Stomach smooth muscle (tissue), 2 donors: ENCODE data around the gene AADACL3.
"Not testable (repeated sequence)": the region's sequence is repeated elsewhere in the genome, so short reads cannot be mapped to it uniquely, and the experiment has no call there.

Experiments used
- H3K27ac ChIP-seq: one replicate; pipeline ENCODE4 v1.7.0; 2013; ENCODE audit warnings: mild to moderate bottlenecking, low read length, inconsistent platforms
- H3K27me3 ChIP-seq, 2 donors: one replicate each; pipeline ENCODE4 v1.7.0; 2013; ENCODE audit warnings: low read length in 2 of 2; ENCODE audit not compliant: insufficient read depth in 2 of 2, control insufficient read depth in 1 of 2
- H3K36me3 ChIP-seq, 2 donors: one replicate each; pipeline ENCODE4 v1.7.0; 2013; ENCODE audit warnings: low read length in 2 of 2; ENCODE audit not compliant: control insufficient read depth in 2 of 2, insufficient read depth in 2 of 2
- H3K4me1 ChIP-seq: one replicate; pipeline ENCODE4 v1.7.0; 2013; ENCODE audit warnings: low read length; ENCODE audit not compliant: control insufficient read depth, insufficient read depth
- H3K4me3 ChIP-seq, 2 donors: one replicate each; pipeline ENCODE4 v1.7.0; 2013; ENCODE audit warnings: low read length in 2 of 2
- H3K9ac ChIP-seq, 2 donors: one replicate each; pipeline ENCODE4 v1.7.0; 2013; ENCODE audit warnings: low read length in 2 of 2, mild to moderate bottlenecking in 1 of 2
- H3K9me3 ChIP-seq, 2 donors: one replicate each; pipeline ENCODE4 v1.7.0; 2013; ENCODE audit warnings: low read length in 2 of 2; ENCODE audit not compliant: control insufficient read depth in 2 of 2
- donor health status: healthy.
- donor health status: Pancreatic carcinoma.

The AADACL3 gene

DNA sequence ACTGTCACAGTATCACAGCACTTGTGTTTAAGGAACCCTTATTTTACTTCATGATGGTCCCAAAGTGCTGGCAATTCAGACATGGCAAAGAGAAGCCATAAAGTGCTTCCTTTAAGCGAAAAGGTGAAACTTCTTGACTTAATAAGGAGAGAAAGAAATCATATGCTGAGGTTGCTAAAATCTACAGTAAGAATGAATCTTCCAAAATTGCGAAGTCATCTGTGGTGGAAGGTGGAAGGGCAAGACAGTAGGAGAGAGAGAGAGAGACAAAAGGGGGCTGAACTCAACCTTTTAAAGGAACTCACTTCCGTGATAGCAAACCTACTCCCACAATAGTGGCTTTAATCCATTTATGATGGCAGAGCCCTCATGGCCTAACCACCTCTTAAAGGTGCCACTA is 19.3 kb upstream of the AADACL3 start:
- Histone ChIP-seq H3K27me3 (no peaks in the 10 kb centered on the region), H3K4me1 (no peaks in the 10 kb centered on the region), H3K36me3 (no peaks in the 10 kb centered on the region), H3K4me3 (no peak overlapping the region), H3K9me3 (peaks cover 2 to 3% of the 10 kb centered on the region in 2 donors), H3K27ac (no peak overlapping the region), H3K9ac (no peak overlapping the region)

DNA sequence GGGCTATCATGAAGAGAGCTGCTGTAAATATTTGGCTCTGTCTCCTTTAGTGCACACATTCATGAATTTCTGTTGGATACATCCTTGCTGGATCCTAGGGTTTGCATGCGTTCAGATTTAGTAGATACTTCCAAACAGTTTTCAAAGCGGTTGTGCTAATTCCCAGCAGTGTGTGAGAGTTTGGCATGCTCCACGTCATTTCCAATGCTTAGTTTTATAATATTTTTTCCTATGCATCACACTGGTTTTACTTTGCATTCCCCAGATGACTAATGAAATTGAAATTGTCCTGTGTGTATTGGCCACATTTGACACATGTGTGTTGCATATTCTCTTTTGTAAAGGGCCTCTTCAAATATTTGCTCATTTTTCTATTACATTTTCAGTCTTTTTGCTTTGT is 18.5 kb upstream of the AADACL3 start:
- Histone ChIP-seq H3K4me3 (no peak overlapping the region), H3K36me3 (no peaks in the 10 kb centered on the region), H3K4me1 (no peaks in the 10 kb centered on the region), H3K27ac (no peak overlapping the region), H3K9me3 (peaks cover 2 to 3% of the 10 kb centered on the region in 2 donors), H3K9ac (no peak overlapping the region), H3K27me3 (no peaks in the 10 kb centered on the region)

DNA sequence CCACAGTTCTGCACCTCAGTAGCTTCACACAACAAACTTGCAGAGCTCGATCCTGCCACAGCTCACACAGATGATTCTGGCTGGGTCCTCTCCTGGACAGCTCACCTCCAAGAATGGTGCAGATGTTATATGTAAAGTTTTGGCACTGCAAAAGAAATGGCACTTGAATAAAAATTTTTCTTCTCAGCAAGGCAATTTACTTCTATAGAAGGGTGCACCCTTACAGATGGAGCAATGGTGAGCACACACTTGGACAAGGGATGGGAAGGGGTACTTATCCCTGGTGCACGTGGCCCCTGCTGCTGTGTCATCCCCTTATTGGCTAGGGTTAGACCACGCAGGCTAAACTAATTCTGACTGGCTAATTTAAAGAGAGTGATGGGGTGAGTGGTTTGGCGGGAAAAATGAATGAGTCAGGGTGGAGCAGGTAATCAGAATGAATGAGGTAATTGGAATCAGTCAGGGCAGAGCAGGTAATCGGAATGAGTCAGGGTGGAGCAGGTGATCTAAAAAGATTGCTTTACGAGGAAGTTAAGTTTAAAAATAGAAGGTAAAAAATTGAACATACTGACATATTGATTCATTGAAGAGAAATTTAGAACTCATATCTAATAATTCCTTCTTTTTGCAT is 12.0 kb upstream of the AADACL3 start:
- no peaks in the 10 kb centered on the region for H3K27me3 ChIP-seq
- H3K9ac ChIP-seq, result no peak overlapping the region
- H3K9me3 ChIP-seq, result peaks cover 11 to 16% of the 10 kb centered on the region in 2 donors
- no peak overlapping the region for H3K4me3 ChIP-seq
- no peaks in the 10 kb centered on the region for H3K4me1 ChIP-seq
- no peaks in the 10 kb centered on the region for H3K36me3 ChIP-seq
- no peak overlapping the region for H3K27ac ChIP-seq

DNA sequence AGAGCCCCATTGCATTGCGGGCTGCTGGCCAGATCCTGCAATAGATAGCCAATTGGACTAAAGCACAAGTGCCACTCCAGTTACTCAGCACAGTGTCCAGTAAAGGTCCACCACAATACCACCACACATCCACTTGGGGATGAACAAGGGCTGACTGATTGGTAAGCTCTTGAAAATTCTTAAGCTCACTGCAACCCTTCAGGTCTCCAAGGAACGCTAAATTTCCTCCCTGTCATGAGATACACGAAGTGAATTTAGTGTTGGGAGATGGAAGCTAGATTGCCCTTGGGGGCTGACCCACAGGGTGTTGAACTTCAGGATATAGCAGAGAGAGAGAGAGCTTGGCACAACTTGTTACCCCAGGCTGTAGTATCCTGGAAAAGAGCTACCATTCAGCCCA is 9.8 kb upstream of the AADACL3 start:
- Histone ChIP-seq H3K9ac (no peak overlapping the region), H3K9me3 (peaks cover 8 to 16% of the 10 kb centered on the region in 2 donors), H3K27ac (no peak overlapping the region), H3K4me1 (no peaks in the 10 kb centered on the region), H3K4me3 (no peak overlapping the region), H3K36me3 (no peaks in the 10 kb centered on the region), H3K27me3 (no peaks in the 10 kb centered on the region)

GRCh38 chr1:12708396-12709090 is 7.4 kb upstream of the AADACL3 start:
- H3K36me3 ChIP-seq, result no peaks in the 10 kb centered on the region
- no peaks in the 10 kb centered on the region for H3K27me3 ChIP-seq
- no peaks in the 10 kb centered on the region for H3K4me1 ChIP-seq
- H3K4me3 ChIP-seq, result no peak overlapping the region
- no peak overlapping the region for H3K9ac ChIP-seq
- H3K9me3 ChIP-seq, result peaks cover 6 to 7% of the 10 kb centered on the region in 2 donors
- H3K27ac ChIP-seq, result no peak overlapping the region

DNA sequence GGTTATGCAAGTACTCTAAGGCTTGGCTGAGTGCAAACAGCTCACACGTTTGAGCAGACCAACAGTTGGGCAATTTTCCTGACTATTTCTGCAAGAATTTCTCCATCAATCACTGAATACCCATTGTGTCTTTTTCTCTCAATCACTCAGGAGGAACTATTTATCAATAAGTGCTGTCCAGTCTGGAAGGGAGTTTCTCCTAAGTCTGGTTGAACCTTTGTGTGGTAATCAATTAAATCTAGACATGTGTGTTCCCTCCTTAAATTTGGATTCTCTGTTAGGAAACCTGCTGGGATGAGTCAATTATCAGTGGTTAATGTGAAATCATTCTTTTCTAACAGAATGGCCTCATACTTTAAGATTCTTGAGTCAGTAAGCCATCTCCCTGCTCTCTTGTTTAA is 6.8 kb upstream of the AADACL3 start:
- Histone ChIP-seq H3K4me3 (no peak overlapping the region), H3K4me1 (no peaks in the 10 kb centered on the region), H3K9ac (no peak overlapping the region), H3K9me3 (peaks cover under 1 to 4% of the 10 kb centered on the region in 2 donors), H3K27me3 (no peaks in the 10 kb centered on the region), H3K36me3 (no peaks in the 10 kb centered on the region), H3K27ac (no peak overlapping the region)

DNA sequence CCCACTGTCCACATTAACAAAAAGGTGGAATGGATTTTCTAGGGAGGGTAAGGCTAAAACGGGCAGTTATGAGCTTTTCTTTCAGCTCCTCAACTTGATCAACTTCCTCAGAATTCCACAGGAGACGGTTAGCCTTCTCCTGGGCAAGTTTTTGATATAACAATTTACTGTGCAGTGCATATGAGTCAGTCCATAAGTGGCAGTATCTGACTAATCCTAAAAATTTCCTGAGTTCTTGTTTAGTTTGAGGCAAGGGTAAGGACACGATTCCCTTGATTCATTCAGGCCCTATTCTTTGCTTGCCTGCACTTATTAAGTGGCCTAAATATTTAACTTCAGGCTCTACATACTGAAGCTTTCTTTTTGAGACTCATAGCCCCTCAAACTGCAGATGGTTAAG is 6.2 kb upstream of the AADACL3 start:
- Histone ChIP-seq H3K9ac (no peak overlapping the region), H3K27ac (no peak overlapping the region), H3K9me3 (peaks cover 0 to under 1% of the 10 kb centered on the region in 2 donors)

DNA sequence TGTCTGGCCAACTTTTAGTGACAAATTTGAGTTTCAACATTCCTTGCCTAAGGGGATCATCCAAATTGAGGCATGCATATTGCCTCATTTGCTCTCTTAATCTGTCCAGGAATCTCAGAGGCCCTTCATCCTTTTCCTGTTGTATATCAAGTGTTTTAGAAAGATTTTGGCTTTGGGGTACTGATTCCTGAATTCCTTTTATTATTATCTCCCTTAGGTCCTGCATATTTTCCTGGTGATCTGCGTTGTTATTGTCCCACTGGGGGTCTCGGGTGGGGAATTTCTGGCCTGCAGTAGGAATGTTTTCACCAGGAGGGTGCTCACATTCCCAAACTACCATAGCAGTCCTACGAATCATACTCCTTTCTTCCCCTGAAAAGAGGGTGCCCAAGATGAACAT is 4.4 kb upstream of the AADACL3 start:
- Histone ChIP-seq H3K4me3 (no peak overlapping the region), H3K27me3 (peaks cover 0 to 6% of the 10 kb centered on the region in 2 donors), H3K9ac (no peak overlapping the region), H3K4me1 (no peaks in the 10 kb centered on the region), H3K27ac (no peak overlapping the region), H3K36me3 (no peaks in the 10 kb centered on the region), H3K9me3 (no peaks in the 10 kb centered on the region)

More for the DNA sequence above, 6.2 kb upstream of the AADACL3 start:
- Histone ChIP-seq H3K36me3 (no peaks in the 10 kb centered on the region), H3K4me1 (no peaks in the 10 kb centered on the region), H3K27me3 (no peaks in the 10 kb centered on the region), H3K4me3 (no peak overlapping the region)

DNA sequence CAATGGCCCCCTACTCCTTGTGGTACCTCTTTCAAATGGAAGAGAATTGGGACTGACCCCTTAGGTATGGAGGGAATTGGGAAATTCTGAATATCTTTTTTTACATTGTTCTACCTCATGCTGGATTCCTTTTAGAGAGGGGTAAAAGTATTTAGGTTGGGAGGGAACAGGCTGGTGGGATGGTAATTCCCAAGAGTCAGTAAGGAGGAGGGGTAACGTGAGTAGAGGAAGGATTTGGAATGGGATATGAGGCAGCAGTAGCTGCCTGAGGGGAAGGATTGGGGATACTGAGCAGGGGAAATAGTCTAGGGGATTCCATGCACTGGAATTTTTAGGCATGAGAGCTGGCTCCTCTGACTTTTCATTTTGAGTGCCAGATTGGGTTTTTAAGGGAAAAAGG is 3.8 kb upstream of the AADACL3 start:
- Histone ChIP-seq H3K4me3 (no peak overlapping the region), H3K27ac (no peak overlapping the region), H3K9ac (no peak overlapping the region), H3K4me1 (no peaks in the 10 kb centered on the region), H3K9me3 (no peaks in the 10 kb centered on the region), H3K36me3 (no peaks in the 10 kb centered on the region), H3K27me3 (peaks cover 0 to 6% of the 10 kb centered on the region in 2 donors)

GRCh38 chr1:12712929-12713328 is 3.0 kb upstream of the AADACL3 start:
- Histone ChIP-seq H3K27ac (no peak overlapping the region), H3K9ac (no peak overlapping the region), H3K27me3 (peaks cover 0 to 6% of the 10 kb centered on the region in 2 donors), H3K36me3 (no peaks in the 10 kb centered on the region), H3K4me3 (no peak overlapping the region), H3K4me1 (no peaks in the 10 kb centered on the region), H3K9me3 (no peaks in the 10 kb centered on the region)

GRCh38 chr1:12713651-12714050 is 2.3 kb upstream of the AADACL3 start:
- not testable (repeated sequence) for H3K27me3 ChIP-seq, H3K4me3 ChIP-seq, H3K9ac ChIP-seq, H3K4me1 ChIP-seq, H3K36me3 ChIP-seq, H3K9me3 ChIP-seq, H3K27ac ChIP-seq
